ENCODE results near the gene PLP1.
"Not testable (repeated sequence)": the region's sequence is repeated elsewhere in the genome, so short reads cannot be mapped to it uniquely, and the experiment has no call there.

PLP1 gene, protein sequence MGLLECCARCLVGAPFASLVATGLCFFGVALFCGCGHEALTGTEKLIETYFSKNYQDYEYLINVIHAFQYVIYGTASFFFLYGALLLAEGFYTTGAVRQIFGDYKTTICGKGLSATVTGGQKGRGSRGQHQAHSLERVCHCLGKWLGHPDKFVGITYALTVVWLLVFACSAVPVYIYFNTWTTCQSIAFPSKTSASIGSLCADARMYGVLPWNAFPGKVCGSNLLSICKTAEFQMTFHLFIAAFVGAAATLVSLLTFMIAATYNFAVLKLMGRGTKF

DNA sequence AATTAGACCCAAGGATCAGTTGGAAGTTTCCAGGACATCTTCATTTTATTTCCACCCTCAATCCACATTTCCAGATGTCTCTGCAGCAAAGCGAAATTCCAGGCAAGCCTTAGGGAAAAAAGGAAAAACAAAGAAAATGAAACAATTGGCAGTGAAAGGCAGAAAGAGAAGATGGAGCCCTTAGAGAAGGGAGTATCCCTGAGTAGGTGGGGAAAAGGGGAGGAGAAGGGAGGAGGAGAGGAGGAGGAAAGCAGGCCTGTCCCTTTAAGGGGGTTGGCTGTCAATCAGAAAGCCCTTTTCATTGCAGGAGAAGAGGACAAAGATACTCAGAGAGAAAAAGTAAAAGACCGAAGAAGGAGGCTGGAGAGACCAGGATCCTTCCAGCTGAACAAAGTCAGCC is at the start of gene PLP1:
TSS of gene PLP1 (plus strand) at position 295 of the 400 bp plus-strand sequence. CDS start 156 bp downstream, outside the sequence.
- no peak for DNase-seq

DNA sequence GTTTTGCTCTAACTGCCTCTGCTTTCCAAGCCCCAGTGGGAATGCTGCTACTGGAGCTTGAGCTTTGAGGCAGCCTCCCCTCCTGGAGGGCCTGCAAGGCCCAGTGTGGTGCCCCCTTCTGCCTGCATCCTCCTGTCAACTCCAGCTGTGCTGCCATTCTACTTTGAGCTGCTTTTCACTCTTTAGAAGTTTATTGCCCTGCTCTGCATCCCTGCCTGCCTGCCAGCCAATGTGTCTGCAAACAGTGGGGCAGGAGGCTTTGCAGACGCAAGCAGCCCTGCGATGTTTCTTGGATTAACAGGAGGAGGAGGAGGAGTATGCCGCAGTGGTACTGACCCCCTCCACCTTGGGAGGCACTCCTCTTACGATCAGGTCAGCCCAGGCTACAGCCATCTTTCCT is 49.5 kb upstream of the PLP1 start:
- no peak for DNase-seq

DNA sequence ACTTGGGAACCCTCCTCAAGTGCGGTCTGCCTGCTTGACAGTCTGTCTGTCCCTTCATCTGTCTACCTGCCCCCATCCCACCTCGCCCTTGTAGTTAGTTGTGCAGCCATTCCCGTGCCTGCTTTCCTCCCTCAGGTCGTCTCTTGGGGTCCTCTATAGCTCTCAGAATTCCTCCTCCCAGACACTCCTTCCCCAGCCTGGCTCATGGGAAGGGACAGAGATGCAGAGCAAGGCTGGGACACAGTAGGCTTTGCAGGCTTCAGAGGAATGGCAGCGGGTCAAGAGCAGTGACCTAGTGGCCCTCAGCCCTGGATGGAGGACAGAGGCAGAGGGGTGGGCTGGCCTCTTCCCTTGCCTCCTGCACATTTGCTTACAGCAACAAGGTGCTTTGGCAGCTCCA is 47.6 kb upstream of the PLP1 start:
- no peak for DNase-seq

DNA sequence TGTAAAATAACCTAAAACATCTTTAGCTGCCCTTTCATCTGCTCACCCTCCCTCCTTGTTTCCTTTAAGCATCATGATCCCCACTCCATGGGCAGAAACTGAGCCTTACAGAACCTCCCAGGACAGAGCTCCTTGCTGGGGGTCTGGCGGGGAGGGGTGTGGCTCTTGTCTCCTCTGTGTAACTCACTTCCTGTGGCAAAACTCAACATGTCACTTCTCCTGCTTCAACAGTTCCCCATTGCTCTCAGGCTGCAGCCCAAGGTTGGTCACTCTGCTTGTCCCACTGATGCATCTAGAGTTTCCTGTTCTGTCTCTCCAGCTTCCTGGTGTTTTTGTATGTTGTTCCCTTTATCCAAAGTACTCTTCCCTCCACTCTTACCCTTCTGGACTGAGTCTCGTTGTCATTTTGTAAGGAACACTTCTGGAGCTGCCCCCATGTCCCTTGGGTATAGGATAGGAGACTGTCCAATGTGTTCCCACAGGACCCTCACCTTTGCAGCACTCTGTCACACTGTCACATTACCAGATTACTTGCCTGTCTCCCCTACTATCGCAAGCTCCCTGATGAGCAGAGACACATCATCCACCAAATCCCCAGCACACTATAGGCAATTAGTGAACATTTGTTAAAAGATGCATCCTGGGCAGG is 46.4 kb upstream of the PLP1 start:
- peak; percentile 21 for DNase-seq

DNA sequence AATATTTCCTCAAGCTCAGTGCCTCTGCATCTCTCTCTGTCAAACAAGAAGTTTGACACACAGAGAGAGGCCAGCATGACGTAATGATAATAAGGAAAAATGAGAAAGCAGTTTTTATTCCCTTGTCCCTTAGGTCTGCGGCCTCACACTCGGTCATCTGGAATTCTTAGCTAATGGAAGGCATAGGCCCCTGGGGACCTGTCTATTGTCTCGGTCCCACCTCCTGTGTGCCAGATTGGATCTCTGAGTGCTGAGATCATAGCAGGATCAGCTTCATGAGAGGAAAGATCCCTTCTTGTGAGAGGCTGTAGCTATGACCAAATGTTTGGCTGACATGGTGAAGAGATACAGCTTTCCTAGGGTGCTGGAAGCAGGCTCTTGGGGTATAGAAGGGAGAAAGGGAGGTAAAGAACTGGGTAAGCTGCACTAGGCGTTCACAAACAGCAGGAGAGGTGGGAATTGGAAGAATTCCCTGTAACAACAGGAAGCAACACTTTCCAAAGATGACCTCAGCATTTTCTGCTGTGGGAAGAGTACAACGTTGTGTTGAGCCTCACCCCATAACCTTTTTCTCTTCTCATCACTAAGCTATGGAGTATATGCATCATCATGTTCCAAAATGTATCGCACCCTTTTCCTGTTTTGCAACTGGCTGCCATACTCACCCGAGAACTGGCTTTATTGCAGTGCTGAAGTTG is 45.7 kb upstream of the PLP1 start:
- no peak for DNase-seq

DNA sequence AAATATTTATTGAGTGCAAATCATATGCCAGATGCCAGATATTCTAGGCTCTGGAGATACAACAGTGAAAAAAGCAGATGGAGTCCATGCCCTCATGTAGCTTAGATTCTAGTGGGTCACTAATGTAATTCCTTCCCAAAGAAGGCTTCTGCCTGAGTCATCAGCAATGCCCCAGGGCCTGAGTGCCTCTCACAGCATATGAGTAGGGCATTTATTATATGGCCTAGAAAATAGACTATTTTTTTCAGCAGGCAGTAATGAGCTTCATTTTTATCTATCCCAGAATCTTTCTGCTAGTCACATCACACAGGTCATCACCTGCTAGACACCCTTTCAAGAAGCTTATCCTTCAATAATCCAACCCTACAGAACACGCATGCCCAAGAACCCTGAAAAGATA is 43.6 kb upstream of the PLP1 start:
- no peak for DNase-seq

DNA sequence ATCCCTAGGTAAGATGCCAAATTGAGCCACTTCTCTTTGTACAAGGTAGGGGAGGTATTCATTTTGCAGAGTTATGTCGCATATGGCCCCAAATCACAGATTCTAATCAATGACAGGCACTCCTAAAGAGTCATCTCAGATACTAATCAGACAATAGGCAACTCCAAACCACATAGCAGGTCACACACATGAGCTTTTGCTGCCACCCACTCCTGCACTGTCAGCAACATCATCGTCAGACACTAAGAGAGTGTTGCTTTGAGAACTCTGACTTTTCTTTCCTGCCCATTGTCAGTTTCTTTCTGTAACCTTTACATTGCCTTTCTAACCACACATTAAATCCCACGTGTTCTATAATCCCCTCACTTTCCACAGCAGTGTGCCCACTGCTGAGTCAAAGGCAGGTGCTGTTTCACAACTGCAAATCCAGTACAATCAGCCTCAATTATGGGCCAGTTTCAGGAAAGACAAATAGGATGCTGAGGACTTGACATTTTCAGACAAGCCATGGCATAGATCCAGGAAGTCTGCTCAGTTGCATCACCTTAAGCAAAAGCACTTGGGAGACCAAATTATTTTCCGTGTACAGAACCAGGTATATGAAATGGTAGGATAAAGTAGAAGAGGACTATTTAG is 42.4 kb upstream of the PLP1 start:
- no peak for DNase-seq

DNA sequence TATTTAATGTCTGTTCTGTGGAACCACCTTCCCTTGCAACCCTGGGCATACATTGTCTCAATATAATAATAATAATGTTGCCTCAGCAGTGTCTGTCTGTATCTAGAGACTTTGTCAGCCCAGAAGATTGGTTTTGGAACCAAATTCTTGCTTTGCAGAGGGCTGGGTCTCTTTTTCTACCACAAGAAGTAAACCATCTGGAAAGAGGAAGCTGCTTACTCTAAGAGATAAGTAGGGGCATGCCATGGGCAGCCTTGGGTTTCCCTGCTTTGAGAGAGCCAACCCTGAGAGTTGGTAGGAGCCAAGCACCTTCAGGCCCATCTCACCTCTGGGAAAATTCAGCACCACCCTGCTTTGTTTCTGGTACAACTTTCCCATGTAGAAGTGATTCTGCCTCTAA is 38.9 kb upstream of the PLP1 start:
- no peak for DNase-seq

DNA sequence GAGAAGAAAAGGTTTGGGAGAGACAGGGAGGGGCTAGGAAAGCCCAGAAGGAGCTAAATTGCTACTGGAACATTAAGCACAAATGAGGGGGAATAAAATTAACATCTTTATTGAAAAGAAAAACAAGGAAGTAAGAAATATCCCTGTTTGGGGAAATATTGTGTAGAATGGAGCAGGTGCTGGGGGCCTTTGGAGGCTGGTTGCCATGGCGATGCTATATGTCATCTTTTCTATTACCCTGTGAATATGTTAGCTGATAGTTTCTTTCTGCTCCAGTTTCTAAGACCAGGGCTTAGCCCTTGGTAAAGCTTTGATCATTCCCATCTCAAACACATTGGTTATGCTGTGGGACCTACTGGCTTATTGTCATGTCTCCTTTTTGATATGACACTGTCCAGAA is 37.2 kb upstream of the PLP1 start:
- no peak for DNase-seq

DNA sequence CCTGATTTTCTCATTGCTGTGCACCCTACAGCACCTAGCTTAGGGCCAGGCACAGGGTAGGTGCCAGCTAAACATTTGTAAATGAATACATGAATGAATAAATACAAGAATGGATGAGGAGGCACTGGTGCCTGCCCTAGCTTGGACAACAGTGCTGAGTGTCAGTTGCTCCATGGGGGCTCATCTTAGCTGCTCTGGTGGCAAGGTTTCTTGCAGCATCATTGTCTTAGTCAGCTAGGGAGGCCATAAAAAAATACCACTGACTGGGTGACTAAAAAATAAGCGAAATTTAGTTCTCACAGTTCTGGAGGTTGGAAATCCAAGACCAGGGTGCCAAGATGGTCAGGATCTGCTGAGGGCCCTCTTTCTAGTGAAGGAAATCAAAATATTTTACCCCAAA is 34.8 kb upstream of the PLP1 start:
- no peak for DNase-seq

DNA sequence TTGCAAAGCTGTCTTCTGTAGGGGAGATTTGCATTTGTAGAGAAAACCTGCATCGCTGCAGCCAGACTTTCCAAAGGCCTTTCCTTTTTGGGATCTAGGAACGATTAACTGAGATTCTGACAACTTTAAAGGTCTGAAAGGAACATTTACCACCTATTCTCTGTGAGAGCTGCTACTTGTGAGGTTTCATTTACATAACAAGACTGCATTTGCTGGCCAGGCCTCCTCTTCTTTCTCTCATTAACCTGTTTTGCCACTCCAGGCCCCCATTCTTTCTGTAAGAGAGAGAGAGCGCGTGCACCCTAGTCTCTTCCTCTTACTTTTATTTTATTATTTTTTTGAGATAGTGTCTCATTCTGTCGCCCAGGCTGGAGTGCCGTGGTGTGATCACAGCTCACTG is 34.3 kb upstream of the PLP1 start:
- DNase-seq = no peak

DNA sequence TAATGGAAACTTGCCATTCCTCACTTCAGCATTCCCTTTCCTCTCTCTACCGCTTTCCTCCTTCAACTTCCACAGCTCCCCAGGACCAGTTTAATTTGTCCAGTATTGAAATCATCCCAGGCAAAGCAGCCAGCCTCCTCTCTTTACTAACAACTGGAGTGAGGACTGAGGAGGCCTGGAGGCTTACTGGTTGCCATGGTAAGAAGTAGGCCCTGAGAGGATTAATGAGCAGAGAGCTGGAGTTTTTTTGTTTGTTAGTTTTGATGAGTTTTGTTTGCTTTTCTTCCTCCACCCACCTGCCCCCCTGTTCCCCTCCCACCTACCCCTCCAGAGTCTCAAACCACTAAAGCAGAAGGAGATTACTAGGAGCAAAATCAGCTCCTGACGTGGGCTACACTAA is 29.5 kb upstream of the PLP1 start:
- no peak for DNase-seq

DNA sequence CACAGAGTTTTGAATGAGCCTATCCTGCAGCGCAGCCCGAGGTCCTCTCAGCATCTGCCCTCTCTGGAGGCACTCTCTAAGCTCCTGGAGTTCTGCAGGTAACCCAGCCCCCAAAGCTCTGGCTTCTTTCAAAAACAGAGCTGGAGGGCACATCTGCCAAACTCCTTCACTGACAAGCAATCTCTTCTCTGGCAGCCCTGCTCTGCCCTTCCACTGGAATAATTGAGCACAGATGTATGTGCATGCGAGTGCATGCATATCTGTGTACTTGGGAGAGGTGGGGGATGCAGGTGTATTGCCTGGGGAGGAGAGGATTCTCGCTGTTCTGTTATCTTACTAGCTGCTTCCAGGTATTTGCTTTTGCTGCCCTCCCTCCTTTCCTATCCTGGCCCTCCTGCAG is 22.2 kb upstream of the PLP1 start:
- DNase-seq = no peak

DNA sequence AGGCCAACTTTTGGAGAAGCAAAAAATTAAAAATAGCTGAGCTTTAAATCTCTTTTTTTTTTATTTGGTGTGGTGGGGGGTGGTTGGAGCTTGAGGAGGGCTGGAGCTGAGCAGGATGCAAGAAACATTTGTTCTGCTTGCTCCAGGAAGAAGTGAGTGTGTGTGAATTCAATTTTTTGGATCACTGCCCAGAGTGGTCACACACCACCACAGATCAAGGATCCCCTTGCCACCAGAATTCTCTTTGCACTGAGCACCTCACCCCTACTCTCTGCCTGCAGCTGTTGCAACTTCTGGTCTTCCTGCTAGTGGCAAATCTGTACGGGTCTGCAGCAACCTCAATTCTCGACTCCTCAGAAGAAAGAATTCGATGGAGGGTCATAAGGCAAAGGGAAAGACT is 19.9 kb upstream of the PLP1 start:
- peak; percentile 3 for DNase-seq

DNA sequence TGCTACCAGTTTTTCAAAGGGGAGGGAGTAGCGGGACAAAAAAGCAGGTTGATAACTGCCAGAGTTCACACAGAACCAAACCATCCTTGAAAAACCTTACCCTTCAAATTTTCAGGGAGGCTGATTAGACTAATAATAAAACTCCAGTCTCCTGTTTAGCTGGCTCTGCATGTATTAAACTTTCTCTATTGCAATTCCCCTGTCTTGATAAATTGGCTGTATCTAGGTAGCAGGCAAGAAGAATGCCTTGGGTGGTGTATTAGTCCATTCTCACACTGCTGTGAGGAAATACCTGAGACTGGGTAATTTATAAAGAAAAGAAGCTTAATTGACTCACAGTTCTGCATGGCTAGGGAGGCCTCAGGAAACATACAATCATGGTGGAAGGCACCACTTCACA is 18.1 kb upstream of the PLP1 start:
- DNase-seq = no peak

DNA sequence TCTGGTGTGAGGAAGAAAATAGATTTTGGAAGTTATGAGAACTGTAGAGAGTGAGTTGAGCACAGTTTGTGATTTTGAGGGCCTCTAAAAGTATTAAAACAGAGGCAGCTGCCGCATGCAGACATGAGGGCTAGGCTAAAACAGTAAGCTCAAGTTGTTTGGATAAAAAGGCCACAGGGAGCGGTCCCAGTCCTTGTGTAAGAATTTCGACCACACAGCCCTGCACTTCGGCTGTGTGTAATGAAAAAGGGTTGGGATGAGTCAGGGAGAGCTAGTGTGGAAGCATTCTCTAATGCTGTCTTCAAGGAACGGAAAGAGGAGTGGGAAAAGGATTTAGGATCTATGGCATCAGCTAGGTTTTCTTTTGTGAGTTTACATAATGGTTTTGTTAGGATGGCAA is 13.1 kb upstream of the PLP1 start:
- not testable (repeated sequence) for DNase-seq

DNA sequence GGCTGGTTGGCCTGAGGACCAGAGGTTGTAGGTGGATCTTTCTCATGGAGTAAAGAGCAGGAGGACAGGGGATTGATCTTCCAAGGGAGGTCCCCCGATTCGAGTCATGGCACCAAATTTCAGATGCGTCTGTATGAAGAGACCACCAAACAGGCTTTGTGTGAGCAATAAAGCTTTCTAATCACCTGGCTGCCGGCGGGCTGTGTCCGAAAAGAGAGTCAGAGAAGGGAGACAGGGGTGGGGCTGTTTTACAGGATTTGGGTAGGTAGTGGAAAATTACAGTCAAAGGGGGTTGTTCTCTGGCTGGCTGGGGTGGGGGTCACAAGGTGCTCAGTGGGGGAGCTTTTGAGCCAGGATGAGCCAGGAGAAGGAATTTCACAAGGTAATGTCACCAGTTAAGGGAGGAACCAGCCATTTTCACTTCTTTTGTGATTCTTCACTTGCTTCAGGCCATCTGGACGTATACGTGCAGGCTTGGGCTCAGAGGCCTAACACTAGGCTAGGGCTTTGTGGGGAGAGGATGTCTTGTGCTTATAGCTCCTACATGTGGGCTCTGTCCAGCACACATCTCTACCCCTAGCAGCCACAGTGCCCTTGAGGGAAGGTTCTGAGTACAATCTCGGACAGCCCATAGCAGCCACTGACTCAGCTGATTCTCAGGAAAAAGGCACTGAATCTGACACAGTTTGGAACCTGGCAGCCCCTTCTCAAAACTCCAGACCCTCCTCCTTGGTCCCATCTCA is 9.7 kb upstream of the PLP1 start:
- DNase-seq = not testable (repeated sequence)

DNA sequence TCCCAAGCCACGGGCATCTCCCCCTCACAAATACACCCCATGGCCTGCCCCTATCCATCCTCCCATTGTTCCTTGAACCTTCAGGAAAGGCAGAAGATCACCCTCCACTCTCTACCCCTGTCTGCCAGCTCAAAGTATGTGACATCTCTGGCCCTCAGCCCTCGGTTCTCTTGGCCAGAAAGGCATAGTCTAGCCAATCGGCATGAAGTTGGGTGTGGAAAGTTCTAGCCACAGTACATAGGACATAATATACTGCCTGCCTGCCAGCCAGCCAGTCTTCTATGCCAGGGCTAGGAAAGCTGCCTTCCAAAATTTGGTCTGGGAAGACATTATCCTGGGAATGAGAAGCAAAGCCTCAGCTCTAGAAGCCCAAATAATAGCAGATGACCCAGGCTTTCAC is 3.2 kb upstream of the PLP1 start:
- DNase-seq = no peak

DNA sequence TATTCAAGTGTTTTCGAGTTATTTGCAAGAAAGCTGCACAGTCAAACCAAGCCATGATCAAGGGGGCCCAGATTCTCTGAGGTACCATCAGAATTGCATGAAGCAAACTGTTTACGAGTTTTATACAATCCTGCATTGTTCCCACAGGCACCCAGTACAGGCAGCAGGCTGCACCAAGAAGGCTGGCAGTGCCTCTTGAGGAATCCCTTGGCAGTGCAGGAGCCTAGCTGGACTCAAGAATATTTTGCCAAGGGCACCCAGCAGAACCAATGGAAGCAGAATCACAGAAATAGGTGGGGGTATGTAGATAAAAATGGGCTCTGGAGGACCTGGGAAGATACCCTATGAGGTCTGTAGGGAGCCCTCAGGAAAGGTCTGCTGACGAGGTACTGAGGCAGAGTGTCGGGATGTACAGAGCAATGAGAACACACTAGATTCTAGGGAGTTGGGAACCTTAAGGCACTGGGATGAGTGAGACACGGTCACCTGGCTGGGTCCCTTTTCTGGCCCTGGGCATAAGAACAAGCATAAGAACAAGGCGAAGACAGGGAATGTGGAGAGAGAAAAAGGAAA is 2.5 kb upstream of the PLP1 start:
- peak; percentile 3 for DNase-seq

DNA sequence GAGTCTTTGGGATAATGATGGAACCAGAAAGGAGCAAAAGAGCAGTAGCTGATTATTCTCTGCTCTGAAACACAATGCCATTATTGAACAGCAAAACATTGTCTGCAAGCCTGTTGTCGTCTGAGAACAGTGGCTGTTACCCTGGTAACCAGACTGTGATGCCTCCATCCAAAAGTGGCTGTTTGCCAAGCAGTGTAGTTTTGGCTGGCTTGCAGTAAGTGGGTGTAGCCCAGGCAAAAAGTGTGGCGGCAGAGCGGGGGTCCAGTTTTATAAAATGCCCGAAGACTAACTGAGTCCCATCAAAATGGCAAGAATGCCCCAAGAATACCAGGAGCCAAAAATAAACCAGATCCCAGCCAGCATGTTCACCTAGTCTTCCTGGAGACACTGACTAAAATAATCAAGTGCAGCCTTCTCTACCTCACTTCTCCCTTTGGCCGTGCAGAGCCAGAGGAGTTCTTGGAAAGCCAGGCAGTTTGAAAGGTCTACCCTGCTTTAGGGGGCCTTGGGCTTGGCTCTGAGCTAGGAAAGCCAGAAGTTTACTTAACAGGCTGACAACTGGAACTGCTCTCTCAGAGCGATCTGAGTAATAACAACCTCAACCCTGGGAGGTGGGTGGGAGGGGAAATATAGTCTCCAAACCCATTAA is 2.6 kb downstream of the PLP1 start:
- DNase-seq = no peak

DNA sequence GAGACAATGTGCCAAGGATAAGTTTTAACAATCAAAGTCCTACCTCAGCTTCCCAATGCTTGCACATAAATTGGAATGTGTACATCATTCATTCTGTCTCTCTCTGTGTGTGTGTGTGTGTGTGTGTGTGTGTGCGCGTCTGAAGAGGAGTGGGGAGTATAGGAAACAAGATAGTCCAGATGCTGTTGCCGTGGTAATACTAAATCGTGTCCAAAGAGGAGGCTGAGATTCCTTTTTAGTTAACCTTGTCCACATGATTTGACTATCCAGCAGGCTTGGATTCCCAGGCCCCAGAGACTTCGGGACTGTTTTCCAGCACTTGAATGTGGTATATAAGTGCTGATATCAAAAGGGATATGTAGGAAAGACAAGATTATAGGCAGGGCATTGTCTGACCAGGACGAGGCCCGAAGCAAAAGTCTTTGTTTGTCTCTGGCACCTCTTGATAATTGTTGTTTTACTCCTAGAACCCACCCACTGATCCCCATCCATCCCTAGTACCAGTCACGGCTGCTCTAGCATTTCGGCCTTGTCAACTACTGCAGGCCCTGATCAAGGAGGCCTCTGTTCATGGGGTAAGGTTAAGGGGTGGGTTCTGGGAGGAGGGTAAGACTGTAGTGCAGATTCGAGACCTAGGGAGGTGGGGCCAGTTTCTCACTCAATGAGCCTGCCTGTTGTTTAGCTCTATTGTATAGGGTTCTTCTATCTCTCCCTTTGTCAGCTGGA is 3.9 kb downstream of the PLP1 start:
- DNase-seq = no peak

DNA sequence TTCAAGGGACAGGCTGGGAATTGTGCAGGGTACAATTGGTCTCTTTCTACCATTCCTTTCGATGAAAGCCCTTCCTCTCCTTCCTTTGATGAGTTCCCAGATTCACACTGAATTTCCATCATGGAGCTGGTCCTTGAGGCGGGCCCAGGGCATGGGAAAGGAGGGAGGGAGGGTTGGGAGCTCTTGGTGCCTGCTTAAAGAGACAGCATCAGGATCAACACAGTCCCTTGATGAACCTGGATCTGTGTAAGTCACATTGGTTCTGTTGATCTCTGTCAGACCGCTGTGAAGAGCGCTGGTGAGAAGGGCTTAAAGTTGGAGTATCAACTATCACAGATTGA is 4.4 kb downstream of the PLP1 start:
- DNase-seq = no peak

Measured in MV-4-11 (cell line).